ENCODE results near the gene MASP1.

MASP1 gene

GRCh38 chr3:187314176-187314575 is 22.6 kb upstream of the MASP1 start:
- TF ChIP-seq BACH2 (CRISPR knock-in tag; IDR thresholded peaks at IDR 0.05; ENCODE audit: borderline replicate concordance) (no peak), ISL1 (CRISPR knock-in tag; IDR thresholded peaks at IDR 0.05) (no peak), ZNF8 (CRISPR knock-in tag; IDR thresholded peaks at IDR 0.05) (no peak), TSHZ2 (CRISPR knock-in tag; IDR thresholded peaks at IDR 0.05) (no peak), ZNF70 (CRISPR knock-in tag; IDR thresholded peaks at IDR 0.05) (no peak), ZC3H10 (CRISPR knock-in tag; IDR thresholded peaks at IDR 0.05) (no peak), OSR1 (CRISPR knock-in tag; IDR thresholded peaks at IDR 0.05) (no peak)
- TF ChIP-seq, protein P1, sequence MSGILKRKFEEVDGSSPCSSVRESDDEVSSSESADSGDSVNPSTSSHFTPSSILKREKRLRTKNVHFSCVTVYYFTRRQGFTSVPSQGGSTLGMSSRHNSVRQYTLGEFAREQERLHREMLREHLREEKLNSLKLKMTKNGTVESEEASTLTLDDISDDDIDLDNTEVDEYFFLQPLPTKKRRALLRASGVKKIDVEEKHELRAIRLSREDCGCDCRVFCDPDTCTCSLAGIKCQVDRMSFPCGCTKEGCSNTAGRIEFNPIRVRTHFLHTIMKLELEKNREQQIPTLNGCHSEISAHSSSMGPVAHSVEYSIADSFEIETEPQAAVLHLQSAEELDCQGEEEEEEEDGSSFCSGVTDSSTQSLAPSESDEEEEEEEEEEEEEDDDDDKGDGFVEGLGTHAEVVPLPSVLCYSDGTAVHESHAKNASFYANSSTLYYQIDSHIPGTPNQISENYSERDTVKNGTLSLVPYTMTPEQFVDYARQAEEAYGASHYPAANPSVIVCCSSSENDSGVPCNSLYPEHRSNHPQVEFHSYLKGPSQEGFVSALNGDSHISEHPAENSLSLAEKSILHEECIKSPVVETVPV (CRISPR knock-in tag; IDR thresholded peaks at IDR 0.05), result no peak
- no peak for ATAC-seq

GRCh38 chr3:187310954-187311470 is 19.5 kb upstream of the MASP1 start:
- no peak for ATAC-seq
- TF ChIP-seq CREB5 (CRISPR knock-in tag; IDR thresholded peaks at IDR 0.05; ENCODE audit: low read depth), result no peak
- TF ChIP-seq, protein P1 (CRISPR knock-in tag; IDR thresholded peaks at IDR 0.05), result no peak
- TF ChIP-seq ZNF70 (CRISPR knock-in tag; IDR thresholded peaks at IDR 0.05), result no peak
- TF ChIP-seq CSDC2 (CRISPR knock-in tag; IDR thresholded peaks at IDR 0.05), result no peak
- no peak for TF ChIP-seq GLIS3 (CRISPR knock-in tag; IDR thresholded peaks at IDR 0.05)
- no peak for TF ChIP-seq ZFP30 (CRISPR knock-in tag; IDR thresholded peaks at IDR 0.05)
- TF ChIP-seq TOX (CRISPR knock-in tag; IDR thresholded peaks at IDR 0.05; ENCODE audit: borderline replicate concordance), result no peak
- TF ChIP-seq ISL1 (CRISPR knock-in tag; IDR thresholded peaks at IDR 0.05), result no peak
- no peak for TF ChIP-seq TSHZ2 (CRISPR knock-in tag; IDR thresholded peaks at IDR 0.05)
- TF ChIP-seq ZNF8 (CRISPR knock-in tag; IDR thresholded peaks at IDR 0.05), result no peak
- TF ChIP-seq ARNTL (CRISPR knock-in tag; IDR thresholded peaks at IDR 0.05; ENCODE audit: borderline replicate concordance, low read depth), result no peak
- no peak for TF ChIP-seq RARB (CRISPR knock-in tag; IDR thresholded peaks at IDR 0.05)
- no peak for TF ChIP-seq OSR1 (CRISPR knock-in tag; IDR thresholded peaks at IDR 0.05)
- no peak for TF ChIP-seq TCF4 (CRISPR knock-in tag; IDR thresholded peaks at IDR 0.05; ENCODE audit: borderline replicate concordance)
- no peak for TF ChIP-seq ESRRG (CRISPR knock-in tag; IDR thresholded peaks at IDR 0.05)
- TF ChIP-seq PPARA (CRISPR knock-in tag; IDR thresholded peaks at IDR 0.05; ENCODE audit: borderline replicate concordance), result no peak

DNA sequence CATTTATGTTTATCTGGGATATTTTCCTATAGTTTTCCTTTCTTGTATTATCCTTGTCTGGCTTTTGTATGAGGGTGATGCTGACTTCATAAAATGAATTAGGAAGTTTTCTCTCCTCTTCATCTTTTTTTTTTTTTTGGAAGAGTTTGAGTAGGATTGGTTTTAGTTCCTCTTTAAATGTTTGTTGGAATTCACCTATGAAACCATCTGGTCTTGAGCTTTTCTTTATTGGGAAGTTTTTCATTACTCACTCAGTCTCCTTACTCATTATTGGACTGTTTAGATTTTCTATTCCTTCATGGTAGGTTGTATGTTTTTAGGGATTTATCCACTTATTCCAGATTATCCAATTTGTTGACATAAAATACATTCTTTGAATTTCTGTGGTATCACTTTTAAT is 18.7 kb upstream of the MASP1 start:
- TF ChIP-seq CSDC2 (CRISPR knock-in tag; IDR thresholded peaks at IDR 0.05) (no peak), TSHZ2 (CRISPR knock-in tag; IDR thresholded peaks at IDR 0.05) (no peak), OSR1 (CRISPR knock-in tag; IDR thresholded peaks at IDR 0.05) (no peak), ZFP30 (CRISPR knock-in tag; IDR thresholded peaks at IDR 0.05) (no peak), TOX (CRISPR knock-in tag; IDR thresholded peaks at IDR 0.05; ENCODE audit: borderline replicate concordance) (no peak), PPARA (CRISPR knock-in tag; IDR thresholded peaks at IDR 0.05; ENCODE audit: borderline replicate concordance) (no peak), CREB5 (CRISPR knock-in tag; IDR thresholded peaks at IDR 0.05; ENCODE audit: low read depth) (no peak), ZNF8 (CRISPR knock-in tag; IDR thresholded peaks at IDR 0.05) (no peak)
- TF ChIP-seq, protein P2, sequence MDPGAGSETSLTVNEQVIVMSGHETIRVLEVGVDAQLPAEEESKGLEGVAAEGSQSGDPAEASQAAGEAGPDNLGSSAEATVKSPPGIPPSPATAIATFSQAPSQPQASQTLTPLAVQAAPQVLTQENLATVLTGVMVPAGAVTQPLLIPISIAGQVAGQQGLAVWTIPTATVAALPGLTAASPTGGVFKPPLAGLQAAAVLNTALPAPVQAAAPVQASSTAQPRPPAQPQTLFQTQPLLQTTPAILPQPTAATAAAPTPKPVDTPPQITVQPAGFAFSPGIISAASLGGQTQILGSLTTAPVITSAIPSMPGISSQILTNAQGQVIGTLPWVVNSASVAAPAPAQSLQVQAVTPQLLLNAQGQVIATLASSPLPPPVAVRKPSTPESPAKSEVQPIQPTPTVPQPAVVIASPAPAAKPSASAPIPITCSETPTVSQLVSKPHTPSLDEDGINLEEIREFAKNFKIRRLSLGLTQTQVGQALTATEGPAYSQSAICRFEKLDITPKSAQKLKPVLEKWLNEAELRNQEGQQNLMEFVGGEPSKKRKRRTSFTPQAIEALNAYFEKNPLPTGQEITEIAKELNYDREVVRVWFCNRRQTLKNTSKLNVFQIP (CRISPR knock-in tag; IDR thresholded peaks at IDR 0.05; ENCODE audit: borderline replicate concordance, low read depth), result no peak
- no peak for ATAC-seq

Data from SK-N-SH treated with all-trans-retinoic acid at 6 μM for 48 hours (cell line).